Thyroid gland (tissue), 4 donors: ENCODE measurements around the gene RNF186.
"Not testable (repeated sequence)": the region's sequence is repeated elsewhere in the genome, so short reads cannot be mapped to it uniquely, and the experiment has no call there.

Source experiments
- POLR2A ChIP-seq, 2 donors: fragments of 450-650 bp; IDR thresholded peaks; one replicate each; pipeline ENCODE4 v1.6.1; 2017; ENCODE audit warnings: antibody characterized with exemption in 2 of 2, mild to moderate bottlenecking in 2 of 2, moderate library complexity in 1 of 2
- TF ChIP-seq, protein P1 (sequence below), 6 experiments: fragments of 200-600 bp in 3 of 6; fragments of 450-650 bp in 3 of 6; sonication (generic) in 3 of 6; IDR thresholded peaks; one replicate each; pipeline ENCODE4 v1.5.1; 2016 to 2019; ENCODE audit warnings: antibody characterized with exemption in 6 of 6, mild to moderate bottlenecking in 2 of 6, inconsistent platforms in 1 of 6, moderate library complexity in 1 of 6

DNA sequence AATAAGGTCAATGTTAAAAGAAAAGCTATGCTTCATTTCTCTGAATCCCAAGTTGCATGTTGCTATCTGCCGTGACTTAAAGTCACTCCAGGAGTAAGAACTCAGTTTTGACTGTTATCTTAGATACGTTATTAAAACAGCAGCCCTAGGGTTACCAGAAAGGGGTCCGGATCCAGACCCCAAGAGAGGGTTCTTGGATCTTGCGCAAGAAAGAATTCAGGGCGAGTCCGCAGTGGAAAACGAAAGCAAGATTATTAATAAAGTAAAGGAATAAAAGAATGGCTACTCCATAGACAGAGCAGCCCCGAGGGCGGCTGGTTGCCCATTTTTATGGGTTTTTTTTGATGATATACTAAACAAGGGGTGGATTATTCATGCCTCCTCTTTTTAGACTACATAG lies 32.3 kb upstream of the RNF186 start:
- TF ChIP-seq, protein P1, sequence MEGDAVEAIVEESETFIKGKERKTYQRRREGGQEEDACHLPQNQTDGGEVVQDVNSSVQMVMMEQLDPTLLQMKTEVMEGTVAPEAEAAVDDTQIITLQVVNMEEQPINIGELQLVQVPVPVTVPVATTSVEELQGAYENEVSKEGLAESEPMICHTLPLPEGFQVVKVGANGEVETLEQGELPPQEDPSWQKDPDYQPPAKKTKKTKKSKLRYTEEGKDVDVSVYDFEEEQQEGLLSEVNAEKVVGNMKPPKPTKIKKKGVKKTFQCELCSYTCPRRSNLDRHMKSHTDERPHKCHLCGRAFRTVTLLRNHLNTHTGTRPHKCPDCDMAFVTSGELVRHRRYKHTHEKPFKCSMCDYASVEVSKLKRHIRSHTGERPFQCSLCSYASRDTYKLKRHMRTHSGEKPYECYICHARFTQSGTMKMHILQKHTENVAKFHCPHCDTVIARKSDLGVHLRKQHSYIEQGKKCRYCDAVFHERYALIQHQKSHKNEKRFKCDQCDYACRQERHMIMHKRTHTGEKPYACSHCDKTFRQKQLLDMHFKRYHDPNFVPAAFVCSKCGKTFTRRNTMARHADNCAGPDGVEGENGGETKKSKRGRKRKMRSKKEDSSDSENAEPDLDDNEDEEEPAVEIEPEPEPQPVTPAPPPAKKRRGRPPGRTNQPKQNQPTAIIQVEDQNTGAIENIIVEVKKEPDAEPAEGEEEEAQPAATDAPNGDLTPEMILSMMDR (IDR thresholded peaks at IDR 0.05), result not testable (repeated sequence)
- TF ChIP-seq POLR2A (IDR thresholded peaks at IDR 0.05), result not testable (repeated sequence)
